GM12878 (cell line): ENCODE results near the gene RGS2. TPM values are rescaled to one million over a fixed set of nuclear protein-coding genes. Genes with fewer than 3 reads are reported as not detected.

Source experiments
- ATAC-seq: fragments of 200-7000 bp; cut with Tn5 transposase; 3 replicates; pipeline ENCODE4 v1.9.1; 2020; ENCODE audit warnings: mild to moderate bottlenecking, moderate library complexity
- BruUV-seq: library from RNA; stranded (reverse); fragments of 400-500 nt; replicated peaks from 2 replicates; lab custom pipeline; 2021; lab: Mats Ljungman, UMichigan
- CTCF ChIA-PET: fragments of 300-600 bp; sonication (Branson Sonifier 250); formaldehyde crosslinking; extraction: SDS; loops from one replicate; lab custom pipeline; 2021; ENCODE audit warnings: inconsistent platforms; lab: Yijun Ruan, JAX
- POLR2A ChIA-PET: fragments of 350-600 bp; formaldehyde crosslinking; extraction: SDS; loops from one replicate; lab custom pipeline; 2021; ENCODE audit warnings: inconsistent platforms; lab: Charles Lee
- RAD21 ChIA-PET: fragments of 300-600 bp; sonication (Branson Sonifier 250); formaldehyde crosslinking; loops from one replicate; lab custom pipeline; 2023; ENCODE audit warnings: antibody characterized with exemption; ENCODE audit not compliant: unreplicated experiment; lab: Charles Lee
- SMC1A ChIA-PET: fragments of 300-600 bp; sonication (Branson Sonifier 250); formaldehyde crosslinking; loops from one replicate; lab custom pipeline; 2023; ENCODE audit not compliant: unreplicated experiment, uncharacterized antibody; lab: Charles Lee
- DNase-seq: peaks from one replicate; pipeline ENCODE4 v3.0.0-alpha.2; 2011; ENCODE audit warnings: low read depth, low spot score
- FAIRE-seq: peaks from 3 replicates; lab custom pipeline; 2011; peaks lifted over from hg19 to GRCh38; lab: Jason Lieb, UNC
- H2AFZ ChIP-seq: 2 replicates; pipeline ENCODE4 v1.6.0; 2011; ENCODE audit warnings: low read depth, low read length, control low read depth; ENCODE audit not compliant: control insufficient read depth
- H3K27ac ChIP-seq: 2 replicates; pipeline ENCODE4 v1.5.1; 2011; ENCODE audit warnings: control low read depth; ENCODE audit not compliant: control insufficient read depth, insufficient read depth
- H3K27me3 ChIP-seq, 2 experiments: replicated peaks in 1 of 2; 2 replicates each; pipeline versions ENCODE4 v1.6.0 to v1.6.1; 2011; ENCODE audit warnings: low read length in 1 of 2; ENCODE audit not compliant: control insufficient read depth in 2 of 2, insufficient read depth in 2 of 2
- H3K36me3 ChIP-seq, 2 experiments: 2 replicates each; pipeline ENCODE4 v1.5.1; 2011; ENCODE audit warnings: low read length in 1 of 2; ENCODE audit not compliant: control insufficient read depth in 2 of 2, insufficient read depth in 2 of 2
- H3K4me1 ChIP-seq: 2 replicates; pipeline ENCODE4 v1.6.1; 2011; ENCODE audit warnings: mild to moderate bottlenecking, low read length, moderate library complexity, mixed read lengths; ENCODE audit not compliant: control insufficient read depth, insufficient read depth
- H3K4me2 ChIP-seq: 2 replicates; pipeline ENCODE4 v1.6.0; 2011; ENCODE audit warnings: control low read depth; ENCODE audit not compliant: control insufficient read depth, insufficient read depth
- H3K4me3 ChIP-seq: fragments of 200-600 bp; sonication (generic); 2 replicates; pipeline ENCODE4 v1.5.1; 2016
- H3K79me2 ChIP-seq: 2 replicates; pipeline ENCODE4 v1.6.0; 2011; ENCODE audit warnings: low read length; ENCODE audit not compliant: control insufficient read depth, insufficient read depth
- H3K9ac ChIP-seq: 2 replicates; pipeline ENCODE4 v1.8.0; 2011; ENCODE audit warnings: low read length, control low read depth, mixed read lengths; ENCODE audit not compliant: control insufficient read depth, insufficient read depth
- H3K9me3 ChIP-seq: replicated peaks from 3 replicates; pipeline ENCODE4 v1.5.1; 2011; ENCODE audit warnings: mild to moderate bottlenecking, low read length; ENCODE audit not compliant: control insufficient read depth, insufficient read depth
- H4K20me1 ChIP-seq: 2 replicates; pipeline ENCODE4 v1.6.0; 2011; ENCODE audit not compliant: control insufficient read depth, insufficient read depth
- ATF2 ChIP-seq: IDR thresholded peaks from 2 replicates; pipeline ENCODE4 v1.6.1; 2012; ENCODE audit warnings: low read length, inconsistent platforms
- BCLAF1 ChIP-seq: fragments of 450-650 bp; IDR thresholded peaks from 2 replicates; pipeline ENCODE4 v1.6.1; 2017; ENCODE audit warnings: antibody characterized with exemption, mild to moderate bottlenecking, moderate library complexity
- ETV6 ChIP-seq, 2 experiments: fragments of 450-650 bp in 1 of 2; IDR thresholded peaks in 1 of 2; conservative IDR thresholded peaks in 1 of 2; 2 replicates each; pipeline ENCODE4 v1.6.1; 2014; ENCODE audit warnings: antibody characterized with exemption in 1 of 2, borderline replicate concordance in 1 of 2, low read depth in 1 of 2, mild to moderate bottlenecking in 1 of 2, moderate library complexity in 1 of 2
- HCFC1 ChIP-seq: fragments of 150-350 bp; IDR thresholded peaks from 2 replicates; pipeline ENCODE4 v1.6.1; 2014; ENCODE audit warnings: low read length
- IRF4 ChIP-seq: IDR thresholded peaks from 2 replicates; pipeline ENCODE4 v1.6.1; 2011; ENCODE audit warnings: low read depth, low read length
- JUNB ChIP-seq: IDR thresholded peaks from 2 replicates; pipeline ENCODE4 v1.6.1; 2016; ENCODE audit warnings: antibody characterized with exemption, mild to moderate bottlenecking
- MTA2 ChIP-seq: fragments of 450-650 bp; IDR thresholded peaks from 2 replicates; pipeline ENCODE4 v1.6.1; 2016; ENCODE audit warnings: low read depth, mild to moderate bottlenecking, moderate library complexity
- MTA3 ChIP-seq: IDR thresholded peaks from 2 replicates; pipeline ENCODE4 v1.6.1; 2012; ENCODE audit warnings: low read length, inconsistent platforms, borderline replicate concordance
- MXI1 ChIP-seq: fragments of 150-350 bp; IDR thresholded peaks from 2 replicates; pipeline ENCODE4 v1.6.1; 2011; ENCODE audit warnings: low read depth, mild to moderate bottlenecking, inconsistent platforms, low read length, improper control_type of control experiment
- NFXL1 ChIP-seq: fragments of 450-650 bp; IDR thresholded peaks from 2 replicates; pipeline ENCODE4 v1.6.1; 2017; ENCODE audit warnings: antibody characterized with exemption, mild to moderate bottlenecking, borderline replicate concordance
- NFYB ChIP-seq: IDR thresholded peaks from 2 replicates; pipeline ENCODE4 v1.6.1; 2011; ENCODE audit warnings: low read depth, mild to moderate bottlenecking, low read length, improper control_type of control experiment, moderate library complexity; ENCODE audit not compliant: insufficient read depth
- SMC3 ChIP-seq: IDR thresholded peaks from 2 replicates; pipeline ENCODE4 v1.6.1; 2011; ENCODE audit warnings: low read length, improper control_type of control experiment, borderline replicate concordance
- WRNIP1 ChIP-seq: IDR thresholded peaks from 2 replicates; pipeline ENCODE4 v1.6.1; 2011; ENCODE audit warnings: low read depth, low read length, improper control_type of control experiment, borderline replicate concordance
- ZNF384 ChIP-seq: IDR thresholded peaks from 2 replicates; pipeline ENCODE4 v1.6.1; 2012; ENCODE audit warnings: low read depth, mild to moderate bottlenecking, low read length, improper control_type of control experiment, borderline replicate concordance
- ZNF622 ChIP-seq: fragments of 450-650 bp; IDR thresholded peaks from 2 replicates; pipeline ENCODE4 v1.6.1; 2017; ENCODE audit warnings: mild to moderate bottlenecking, inconsistent platforms
- WGBS: methylation state at CpG from one replicate; pipeline ENCODE4 v1.1.6; 2016; ENCODE audit warnings: low lambda C conversion rate; ENCODE audit not compliant: insufficient replicate concordance, insufficient coverage; ENCODE audit errors: missing lambda C conversion rate; 5-methylcytosine and 5-hydroxymethylcytosine counted together
- in situ Hi-C: fragments of 300-500 bp; cut with MboI; formaldehyde crosslinking; loops from 9 replicates; pipeline ENCODE4 v1.14.3; 2018; ENCODE audit warnings: mixed read lengths
- intact Hi-C: fragments of 100-400 bp; cut with micrococcal nuclease; formaldehyde crosslinking; loops from one replicate; pipeline ENCODE4 v1.14.2; 2022; ENCODE audit not compliant: unreplicated experiment
- polyA plus RNA-seq, 11 experiments: library from polyadenylated mRNA; depleted of rRNA in 4 of 11; unstranded in 6 of 11; stranded (reverse) in 5 of 11; fragments of >200 nt; fragmentation: Nextera tagmentation in 4 of 11; fragmentation: Illumina TruSeq in 1 of 11; extraction: Ambion mirVana in 4 of 11; extraction: Trizol in 1 of 11; gene quantifications; 1 replicate in 1 of 11; 2 replicates in 10 of 11; pipeline versions ENCODE4 v1.2.1 to v1.2.3, GENCODE V29; 2011 to 2016; ENCODE audit warnings: inconsistent platforms in 2 of 11, missing spikeins in 2 of 11, low read depth in 1 of 11
- total RNA-seq, 4 experiments: library from RNA; depleted of rRNA in 3 of 4; stranded (reverse); fragments of >200 nt in 3 of 4; fragmentation: Illumina TruSeq in 1 of 4; extraction: Trizol in 1 of 4; gene quantifications; 2 replicates each; pipeline versions ENCODE4 v1.2.1 to v1.2.3, GENCODE V29; 2013 to 2021

Gene RGS2
- total and polyA plus RNA-seq, 10 of the 15 experiments (the other 5 are each of a cell fraction or from before 2014, with no cell fraction given), result 0.27 to 2.3 (median 0.98) TPM

- DNase-seq (no peak), FAIRE-seq (no peak), ATAC-seq (no peak)
- Histone ChIP-seq H3K4me1 (no peaks in the 10 kb centered on the region), H3K9ac (no peak overlapping the region), H4K20me1 (no peaks in the 10 kb centered on the region), H3K27ac (no peak overlapping the region), H3K27me3 (no peaks in the 10 kb centered on the region), H3K4me3 (no peak overlapping the region), H3K79me2 (no peaks in the 10 kb centered on the region), H2AFZ (no peak overlapping the region), H3K9me3 (no peaks in the 10 kb centered on the region), H3K36me3 (no peaks in the 10 kb centered on the region), H3K4me2 (no peak overlapping the region)
- WGBS, result 53% methylated on average over 9 of the region's 9 CpGs
- in situ Hi-C loops (no loop called here), intact Hi-C loops (no loop called here)
- POLR2A ChIA-PET, result no interaction called here
- RAD21 ChIA-PET, result no interaction called here
- TF ChIP-seq IRF4, result no peak
- TF ChIP-seq WRNIP1, result no peak
- no peak for TF ChIP-seq ZNF384
- no peak for TF ChIP-seq ATF2
- no peak for TF ChIP-seq NFYB
- no peak for TF ChIP-seq JUNB
- no peak for TF ChIP-seq SMC3
- TF ChIP-seq ETV6 (conservative IDR thresholded peaks at IDR 0.05 in 1 of 2, IDR thresholded peaks at IDR 0.05 in 1 of 2; ENCODE audit: borderline replicate concordance in 1 of 2, low read depth in 1 of 2), result no peak
- no peak for TF ChIP-seq BCLAF1
- TF ChIP-seq ZNF622, result no peak
- TF ChIP-seq MTA2, result no peak
- no peak for TF ChIP-seq MTA3
- TF ChIP-seq MXI1, result no peak
- TF ChIP-seq HCFC1, result no peak
- no peak for TF ChIP-seq NFXL1
- no TSS peak for BruUV-seq
- SMC1A ChIA-PET, result no interaction called here
- CTCF ChIA-PET, result no interaction called here
Observed at GRCh38 chr1:192787914-192788585, 20.8 kb upstream of the RGS2 start.
